Upper lobe of right lung (tissue), 1 donor: ENCODE data around the gene METTL8. TPM values are rescaled to one million over a fixed set of nuclear protein-coding genes. Genes with fewer than 3 reads are reported as not detected.
A peak's percentile ranks its signal among the peaks of the same experiment; 100 is the strongest.
"Not testable (repeated sequence)": the region's sequence is repeated elsewhere in the genome, so short reads cannot be mapped to it uniquely, and the experiment has no call there.

Experiments used
- ATAC-seq: fragments of 200-7000 bp; cut with Tn5 transposase; one replicate; pipeline ENCODE4 v1.9.1; 2020; ENCODE audit warnings: mild to moderate bottlenecking, moderate library complexity
- DNase-seq: peaks from one replicate; pipeline ENCODE4 v3.0.0-alpha.2; 2020
- H3K27ac ChIP-seq: fragments of 200-600 bp; one replicate; pipeline ENCODE4 v1.8.0; 2022
- H3K27me3 ChIP-seq: fragments of 200-600 bp; one replicate; pipeline ENCODE4 v1.8.0; 2022; ENCODE audit warnings: mild to moderate bottlenecking
- H3K36me3 ChIP-seq: fragments of 200-600 bp; one replicate; pipeline ENCODE4 v1.8.0; 2022
- H3K4me1 ChIP-seq: fragments of 200-600 bp; one replicate; pipeline ENCODE4 v1.8.0; 2022
- H3K4me3 ChIP-seq: fragments of 200-600 bp; one replicate; pipeline ENCODE4 v1.8.0; 2022; ENCODE audit warnings: mild to moderate bottlenecking
- H3K9me3 ChIP-seq: fragments of 200-600 bp; one replicate; pipeline ENCODE4 v1.8.0; 2022
- CTCF ChIP-seq: fragments of 200-600 bp; IDR thresholded peaks from one replicate; pipeline ENCODE4 v1.8.0; 2022; ENCODE audit warnings: antibody characterized with exemption
- intact Hi-C: fragments of 100-400 bp; cut with DNase I; formaldehyde crosslinking; loops from one replicate; pipeline ENCODE4 v1.11.0; 2022
- total RNA-seq: library from RNA; stranded (reverse); fragmentation: NEBNext Ultra II Directional; extraction: Animal tissue kit (Norgen Biotek cat#: 25700); gene quantifications from one replicate; pipeline ENCODE4 v1.2.1, GENCODE V29; 2021
- donor health status: DM: no; HTN: yes; CAD: no; lungs with severe emphysema.

The METTL8 gene
- total RNA-seq, 1 donor from 2014 or later, result 18.2 TPM

GRCh38 chr2:171315781-171316180 lies 118.0 kb downstream of the METTL8 start:
- no peaks in the 10 kb centered on the region for H3K4me1 ChIP-seq
- peak; percentile 26 for ATAC-seq
- DNase-seq, result no peak
- no peak overlapping the region for H3K4me3 ChIP-seq
- no peak overlapping the region for H3K27ac ChIP-seq
- no peaks in the 10 kb centered on the region for H3K36me3 ChIP-seq
- no peaks in the 10 kb centered on the region for H3K27me3 ChIP-seq
- TF ChIP-seq CTCF, result no peak
- peaks cover 4% of the 10 kb centered on the region for H3K9me3 ChIP-seq
- intact Hi-C loops, result no loop called here

- H3K27ac ChIP-seq, ATAC-seq, DNase-seq, H3K4me1 ChIP-seq, H3K4me3 ChIP-seq, H3K9me3 ChIP-seq, H3K27me3 ChIP-seq, H3K36me3 ChIP-seq, intact Hi-C loops: not testable (repeated sequence)
Observed at GRCh38 chr2:171312182-171312581, 121.6 kb downstream of the METTL8 start.

- H3K4me1 ChIP-seq, intact Hi-C loops, H3K36me3 ChIP-seq, ATAC-seq, H3K27ac ChIP-seq, H3K27me3 ChIP-seq, DNase-seq, H3K4me3 ChIP-seq, H3K9me3 ChIP-seq: not testable (repeated sequence)
Observed at GRCh38 chr2:171311589-171311988, 122.2 kb downstream of the METTL8 start.

- H3K36me3 ChIP-seq, result no peaks in the 10 kb centered on the region
Observed at GRCh38 chr2:171310889-171311288, 122.9 kb downstream of the METTL8 start.

GRCh38 chr2:171309455-171310286 lies 124.1 kb downstream of the METTL8 start:
- Histone ChIP-seq H3K27ac (no peak overlapping the region), H3K4me1 (no peaks in the 10 kb centered on the region), H3K4me3 (no peak overlapping the region), H3K9me3 (peaks cover 4% of the 10 kb centered on the region), H3K27me3 (no peaks in the 10 kb centered on the region), H3K36me3 (no peaks in the 10 kb centered on the region)
- intact Hi-C loops, result no loop called here
- ATAC-seq, result no peak
- DNase-seq, result no peak
- TF ChIP-seq CTCF, result no peak

More at GRCh38 chr2:171310889-171311288, 122.9 kb downstream of the METTL8 start:
- peaks cover 4% of the 10 kb centered on the region for H3K9me3 ChIP-seq
- H3K4me1 ChIP-seq, result no peaks in the 10 kb centered on the region
- ATAC-seq (no peak), DNase-seq (no peak)
- intact Hi-C loops, result no loop called here
- H3K4me3 ChIP-seq, result no peak overlapping the region
- no peak overlapping the region for H3K27ac ChIP-seq
- H3K27me3 ChIP-seq, result no peaks in the 10 kb centered on the region
- no peak for TF ChIP-seq CTCF

GRCh38 chr2:171308280-171309054 lies 125.3 kb downstream of the METTL8 start:
- Histone ChIP-seq H3K4me1 (no peaks in the 10 kb centered on the region), H3K4me3 (no peak overlapping the region), H3K36me3 (no peaks in the 10 kb centered on the region), H3K27me3 (no peaks in the 10 kb centered on the region), H3K27ac (no peak overlapping the region), H3K9me3 (peaks cover 4% of the 10 kb centered on the region)
- ATAC-seq, result no peak
- no peak for TF ChIP-seq CTCF
- no peak for DNase-seq
- intact Hi-C loops, result no loop called here
